ENCODE results near the gene SMS. TPM values are rescaled to one million over a fixed set of nuclear protein-coding genes. Genes with fewer than 3 reads are reported as not detected.

The SMS gene
- total RNA-seq, 2 experiments from 2014 or later = 175 to 184 TPM

DNA sequence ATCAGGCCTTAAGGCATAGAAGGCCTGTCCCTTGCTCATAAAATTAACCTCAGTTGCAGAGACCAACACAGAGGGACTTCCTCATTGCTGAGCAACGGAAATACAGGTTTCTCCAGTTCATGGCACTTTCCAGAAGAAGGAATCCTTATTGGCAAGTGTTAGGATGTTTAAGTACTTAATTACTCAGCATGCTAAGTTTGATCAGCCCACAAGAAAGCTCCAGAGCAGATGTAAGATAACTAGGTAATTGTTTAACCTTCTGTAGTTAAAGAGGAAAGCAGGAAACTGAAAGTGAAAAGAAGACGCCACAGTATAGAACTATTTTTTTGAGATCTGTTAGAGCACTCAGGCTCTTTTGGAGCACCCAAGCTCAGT, 33.5 kb downstream of the SMS start:
- peak overlapping the region; percentile 43 for H3K4me3 Mint-ChIP-seq
- peak; percentile 48 for ATAC-seq
- ChIA-PET CTCF (interaction anchor here (0.6 to 2.8 kb wide), 2 partner anchors 11 to 220 kb away, joined by 3 to 16 read pairs; no protein-coding TSS in a partner anchor), POLR2A (interaction anchor here (1.9 kb wide), 1 partner anchor 134 kb away, joined by 5 read pairs; the partner anchor contains the start of gene MBTPS2)
- H3K4me1 Mint-ChIP-seq (ENCODE audit: low read depth) = peaks cover 35% of the 10 kb centered on the region
- no peak for DNase-seq
- no peaks in the 10 kb centered on the region for H3K27me3 Mint-ChIP-seq
- H3K36me3 Mint-ChIP-seq (ENCODE audit: low read depth) = peaks cover 57% of the 10 kb centered on the region
- peak overlapping the region; percentile 92 for H3K27ac Mint-ChIP-seq
- intact Hi-C loops (cut with micrococcal nuclease) = no loop called here
- TF ChIP-seq, protein P1, sequence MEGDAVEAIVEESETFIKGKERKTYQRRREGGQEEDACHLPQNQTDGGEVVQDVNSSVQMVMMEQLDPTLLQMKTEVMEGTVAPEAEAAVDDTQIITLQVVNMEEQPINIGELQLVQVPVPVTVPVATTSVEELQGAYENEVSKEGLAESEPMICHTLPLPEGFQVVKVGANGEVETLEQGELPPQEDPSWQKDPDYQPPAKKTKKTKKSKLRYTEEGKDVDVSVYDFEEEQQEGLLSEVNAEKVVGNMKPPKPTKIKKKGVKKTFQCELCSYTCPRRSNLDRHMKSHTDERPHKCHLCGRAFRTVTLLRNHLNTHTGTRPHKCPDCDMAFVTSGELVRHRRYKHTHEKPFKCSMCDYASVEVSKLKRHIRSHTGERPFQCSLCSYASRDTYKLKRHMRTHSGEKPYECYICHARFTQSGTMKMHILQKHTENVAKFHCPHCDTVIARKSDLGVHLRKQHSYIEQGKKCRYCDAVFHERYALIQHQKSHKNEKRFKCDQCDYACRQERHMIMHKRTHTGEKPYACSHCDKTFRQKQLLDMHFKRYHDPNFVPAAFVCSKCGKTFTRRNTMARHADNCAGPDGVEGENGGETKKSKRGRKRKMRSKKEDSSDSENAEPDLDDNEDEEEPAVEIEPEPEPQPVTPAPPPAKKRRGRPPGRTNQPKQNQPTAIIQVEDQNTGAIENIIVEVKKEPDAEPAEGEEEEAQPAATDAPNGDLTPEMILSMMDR (IDR thresholded peaks at IDR 0.05) = no peak
- H3K9me3 Mint-ChIP-seq = no peaks in the 10 kb centered on the region

- Mint-ChIP-seq H3K27ac (no peak overlapping the region), H3K4me1 (ENCODE audit: low read depth) (peaks cover 33% of the 10 kb centered on the region), H3K36me3 (ENCODE audit: low read depth) (peaks cover 55% of the 10 kb centered on the region), H3K4me3 (no peak overlapping the region), H3K9me3 (no peaks in the 10 kb centered on the region), H3K27me3 (no peaks in the 10 kb centered on the region)
- POLR2A ChIA-PET = interaction anchor here (1.2 kb wide), 1 partner anchor 135 kb away, joined by 3 read pairs; the partner anchor contains the start of gene MBTPS2
- ATAC-seq = no peak
- TF ChIP-seq, protein P1 (IDR thresholded peaks at IDR 0.05) = no peak
- CTCF ChIA-PET = interaction anchor here (0.8 to 2.0 kb wide), 2 partner anchors 10 to 139 kb away, joined by 3 to 11 read pairs; no protein-coding TSS in a partner anchor
- no peak for DNase-seq
- intact Hi-C loops (cut with micrococcal nuclease) = no loop called here
Observed at GRCh38 chrX:21975242-21975641, 34.7 kb downstream of the SMS start.

DNA sequence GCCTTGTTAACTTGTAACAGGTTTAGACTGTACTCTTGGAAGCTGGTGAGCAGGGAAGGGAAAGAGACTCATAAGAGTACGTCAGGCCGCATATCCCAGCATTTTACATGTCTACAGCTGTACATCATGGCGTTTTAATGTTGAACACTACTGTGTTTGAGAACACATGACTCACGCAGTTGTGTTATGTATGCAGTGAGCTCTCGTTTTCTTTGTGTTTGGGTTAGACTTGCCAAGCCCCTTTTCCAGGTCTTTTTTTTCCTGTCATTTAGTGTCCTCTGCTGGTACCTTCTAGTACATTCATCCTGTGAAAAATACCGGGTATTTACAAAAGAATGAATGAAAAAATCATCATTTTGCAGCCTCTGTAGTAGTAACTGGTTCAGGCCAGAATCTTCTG, 35.3 kb downstream of the SMS start:
- ATAC-seq = no peak

GRCh38 chrX:21978346-21978745, 37.8 kb downstream of the SMS start:
- intact Hi-C loops (cut with micrococcal nuclease) = no loop called here
- no peaks in the 10 kb centered on the region for H3K27me3 Mint-ChIP-seq
- H3K36me3 Mint-ChIP-seq (ENCODE audit: low read depth) = peaks cover 40% of the 10 kb centered on the region

More for the DNA sequence above, 35.3 kb downstream of the SMS start:
- TF ChIP-seq, protein P1 (IDR thresholded peaks at IDR 0.05) = no peak
- Mint-ChIP-seq H3K4me3 (no peak overlapping the region), H3K36me3 (ENCODE audit: low read depth) (peaks cover 54% of the 10 kb centered on the region), H3K9me3 (no peaks in the 10 kb centered on the region), H3K4me1 (ENCODE audit: low read depth) (peaks cover 32% of the 10 kb centered on the region), H3K27ac (no peak overlapping the region), H3K27me3 (no peaks in the 10 kb centered on the region)
- CTCF ChIA-PET = interaction anchor here (0.8 to 2.0 kb wide), 2 partner anchors 9 to 139 kb away, joined by 3 to 11 read pairs; no protein-coding TSS in a partner anchor
- intact Hi-C loops (cut with micrococcal nuclease) = no loop called here
- no peak for DNase-seq
- POLR2A ChIA-PET = interaction anchor here (1.2 kb wide), 1 partner anchor 136 kb away, joined by 3 read pairs; the partner anchor contains the start of gene MBTPS2

DNA sequence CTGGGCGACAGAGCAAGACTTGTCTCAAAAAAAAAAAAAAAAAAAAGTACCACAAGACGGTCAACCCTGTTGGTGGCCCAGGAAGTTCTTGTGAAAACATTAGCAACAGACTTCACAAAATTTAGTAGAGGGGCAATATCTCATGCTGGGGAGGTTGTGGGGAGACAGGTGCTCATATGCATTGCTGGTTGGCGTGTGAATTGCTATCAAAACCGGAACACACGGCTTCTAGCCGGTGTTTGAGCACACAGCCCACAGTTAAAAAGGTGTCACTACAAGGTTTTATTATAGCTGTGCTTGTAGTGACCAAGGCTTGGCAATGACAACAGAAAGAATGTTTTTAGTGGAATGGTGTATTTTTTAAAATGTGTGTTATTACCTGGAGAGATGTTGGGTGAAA, 41.8 kb downstream of the SMS start:
- Mint-ChIP-seq H3K4me1 (ENCODE audit: low read depth) (peaks cover 9% of the 10 kb centered on the region), H3K27ac (peak overlapping the region; percentile 39), H3K9me3 (no peaks in the 10 kb centered on the region), H3K27me3 (no peaks in the 10 kb centered on the region), H3K4me3 (no peak overlapping the region), H3K36me3 (ENCODE audit: low read depth) (peaks cover 37% of the 10 kb centered on the region)
- no peak for DNase-seq
- TF ChIP-seq, protein P1 (IDR thresholded peaks at IDR 0.05) = no peak
- no peak for ATAC-seq
- CTCF ChIA-PET = no interaction called here
- intact Hi-C loops (cut with micrococcal nuclease) = loop anchor here (10.0 kb wide), 1 partner anchor 762 kb away; no protein-coding TSS in a partner anchor
- POLR2A ChIA-PET = no interaction called here

More at GRCh38 chrX:21978346-21978745, 37.8 kb downstream of the SMS start:
- ATAC-seq (no peak), DNase-seq (no peak)
- ChIA-PET POLR2A (no interaction called here), CTCF (no interaction called here)
- TF ChIP-seq, protein P1 (IDR thresholded peaks at IDR 0.05) = no peak
- H3K4me3 Mint-ChIP-seq = no peak overlapping the region
- H3K9me3 Mint-ChIP-seq = no peaks in the 10 kb centered on the region
- no peak overlapping the region for H3K27ac Mint-ChIP-seq
- peaks cover 13% of the 10 kb centered on the region for H3K4me1 Mint-ChIP-seq (ENCODE audit: low read depth)

All from activated CD8-positive, alpha-beta T cell treated with anti-CD3 and anti-CD28 coated beads for 36 hours (primary cell).